Activated gamma-delta T cell treated with anti-CD3 and anti-CD28 coated beads, Interleukin-2, amount 50 U/mL, for 16 hours (primary cell): ENCODE results near the gene CBX4.

ENCODE experiments used
- DNase-seq: peaks from one replicate; pipeline ENCODE4 v3.0.0-alpha.2; 2020; ENCODE audit warnings: low read depth

CBX4 gene

DNA sequence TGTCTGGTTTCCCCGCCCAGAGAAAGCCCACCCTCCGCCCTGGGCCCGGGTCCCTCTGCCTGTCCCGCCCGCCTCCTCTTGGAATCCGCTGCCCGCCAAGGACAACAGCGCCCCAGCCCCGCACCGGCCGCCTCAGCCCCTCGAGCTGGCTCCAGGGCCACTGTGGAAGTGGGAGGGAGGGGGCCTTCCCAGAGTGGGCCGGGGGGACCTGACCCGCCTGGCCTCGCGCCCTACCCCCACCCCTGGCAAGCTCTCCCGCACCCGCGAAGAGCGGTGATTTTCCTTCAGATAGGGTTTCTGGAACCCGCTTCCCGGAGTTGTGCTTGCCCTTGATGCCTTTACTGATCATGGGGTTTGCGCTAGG is 40.1 kb downstream of the CBX4 start:
- DNase-seq = no peak

DNA sequence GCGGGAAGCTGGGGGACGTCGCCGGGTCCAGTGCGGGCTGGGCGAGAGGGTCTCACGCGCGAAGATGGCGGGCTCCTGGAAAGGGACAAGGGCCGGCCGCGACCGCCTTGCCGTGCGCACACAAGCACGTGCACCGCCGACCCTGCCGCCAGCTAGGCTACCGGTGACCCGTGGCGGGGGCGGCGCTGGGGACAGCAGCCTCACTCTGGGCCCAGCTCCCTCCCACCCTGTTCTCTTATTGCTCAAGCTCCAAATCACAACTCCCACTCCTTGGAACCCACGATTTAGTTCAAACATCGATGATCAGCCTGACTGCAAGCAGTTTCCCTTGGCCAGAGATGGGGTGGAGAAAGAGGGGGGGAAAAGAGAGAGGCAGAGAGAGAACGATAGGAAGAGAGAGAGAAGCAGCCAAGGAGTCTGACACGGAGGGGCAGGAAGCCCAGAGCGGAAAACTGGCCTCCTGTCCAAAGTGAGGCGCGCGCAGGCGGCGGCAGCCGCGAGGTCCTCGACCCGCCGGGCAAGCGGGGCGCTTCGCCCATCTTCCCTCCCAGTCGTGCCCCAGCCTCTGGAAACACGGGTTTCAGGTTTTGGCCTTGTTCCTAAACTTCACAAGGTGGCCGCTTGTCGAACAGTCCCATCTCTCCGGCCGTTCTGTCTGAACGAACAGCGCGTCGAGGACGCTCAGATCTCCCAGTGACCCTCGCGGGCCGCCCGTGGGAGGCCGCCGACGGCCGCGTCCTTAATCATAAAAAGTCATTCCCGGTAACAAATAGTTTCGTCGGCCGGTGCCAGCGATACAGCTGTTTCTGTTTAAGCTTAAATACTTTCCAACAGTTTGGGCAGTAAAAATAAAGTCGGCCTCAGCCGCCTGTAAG is 40.7 kb downstream of the CBX4 start:
- no peak for DNase-seq

DNA sequence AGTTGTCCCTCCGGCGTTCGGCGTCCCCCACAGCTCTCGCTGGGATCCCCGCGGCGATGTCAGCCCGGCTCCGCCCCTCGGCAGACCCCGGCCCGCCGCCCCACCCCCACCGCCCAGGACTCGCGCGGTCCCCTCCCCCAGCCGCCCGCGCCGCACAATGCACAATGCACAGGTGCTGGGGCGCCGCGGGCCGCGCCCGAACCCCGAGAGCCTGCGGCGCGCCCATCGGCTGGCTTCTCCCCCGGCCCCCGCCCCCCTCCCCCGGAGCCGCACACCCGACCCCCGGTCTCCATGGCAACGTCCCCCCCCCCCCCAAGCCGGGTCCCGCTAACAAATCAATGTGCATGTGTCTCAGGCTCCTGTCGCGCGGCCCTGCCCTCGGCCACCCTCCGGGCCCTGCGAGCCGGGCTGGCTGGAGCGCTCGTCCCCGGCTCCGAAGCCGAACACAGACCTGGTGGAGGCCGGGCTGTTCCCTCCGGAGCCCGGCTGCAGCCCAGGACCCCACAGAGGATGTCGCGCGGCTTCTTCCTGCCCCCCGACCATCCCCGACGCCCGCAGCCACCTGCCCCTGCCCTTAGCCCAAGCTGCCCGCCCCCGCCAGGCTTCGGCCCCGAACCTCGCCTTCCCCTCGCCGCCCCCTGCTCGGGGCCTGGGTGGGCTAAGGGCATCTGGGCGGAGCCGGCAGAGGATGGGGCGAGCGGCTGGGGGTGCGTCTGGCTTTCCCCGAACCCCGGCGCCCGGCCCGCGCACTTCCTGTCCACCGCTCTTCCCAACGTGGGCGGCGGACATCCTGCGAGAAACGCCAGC is 41.5 kb downstream of the CBX4 start:
- DNase-seq = no peak

DNA sequence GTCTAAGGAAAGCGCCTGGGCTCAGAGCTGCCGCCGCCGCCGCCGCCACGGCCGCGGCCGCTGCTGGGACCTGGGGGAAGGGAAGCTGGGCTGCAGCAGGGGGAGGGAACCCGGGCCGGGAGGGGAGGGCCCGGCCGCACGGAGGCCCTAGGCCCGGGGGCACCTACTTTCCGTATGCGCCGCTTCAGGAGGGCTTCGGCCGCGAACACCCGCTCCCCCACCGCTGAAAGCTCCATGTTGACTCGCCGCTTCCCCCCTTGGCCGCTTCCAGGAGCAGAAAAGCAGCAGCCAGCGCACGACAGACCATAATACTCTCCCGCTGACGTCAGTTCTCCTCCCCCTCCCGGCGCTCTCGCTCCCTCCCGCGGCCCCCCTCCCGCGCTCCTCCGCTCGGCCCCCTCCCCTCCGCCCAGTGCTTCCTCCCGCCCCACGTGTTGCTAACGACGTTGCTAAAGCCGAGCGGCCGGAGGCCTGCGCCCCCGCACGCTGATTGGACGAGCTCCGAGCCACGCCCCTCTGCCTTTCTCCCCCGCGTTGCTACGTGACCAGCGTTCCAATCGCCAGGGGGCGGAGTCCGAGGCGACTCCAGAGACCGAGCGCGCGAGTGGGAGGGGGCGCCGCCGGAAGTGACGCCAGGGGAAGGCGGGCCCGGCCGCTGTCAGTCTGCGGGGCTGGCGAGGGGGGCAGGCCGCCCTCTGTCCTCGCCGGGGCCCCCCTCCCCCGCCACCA is 42.3 kb downstream of the CBX4 start, which contains the start of gene CBX8:
CBX8 (minus strand) TSS at position 315 of the 729 bp plus-strand sequence; CDS start at position 236, 79 bp downstream.
- peak; percentile 98 for DNase-seq

DNA sequence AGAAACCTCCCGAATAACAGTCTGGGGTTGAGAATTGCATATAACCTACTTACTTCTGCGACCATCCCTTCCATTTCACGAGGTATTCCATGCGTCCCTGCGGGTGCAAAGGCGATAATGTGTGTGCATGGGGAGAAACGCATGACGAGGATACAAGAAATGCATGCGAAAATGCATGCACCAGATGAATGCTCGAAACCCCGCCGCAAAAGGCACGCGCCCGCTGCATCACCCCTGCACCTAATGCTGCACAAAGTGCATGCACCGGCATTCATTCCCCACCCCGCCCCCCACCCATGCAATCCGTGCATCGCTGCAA is 42.8 kb downstream of the CBX4 start:
- no peak for DNase-seq

DNA sequence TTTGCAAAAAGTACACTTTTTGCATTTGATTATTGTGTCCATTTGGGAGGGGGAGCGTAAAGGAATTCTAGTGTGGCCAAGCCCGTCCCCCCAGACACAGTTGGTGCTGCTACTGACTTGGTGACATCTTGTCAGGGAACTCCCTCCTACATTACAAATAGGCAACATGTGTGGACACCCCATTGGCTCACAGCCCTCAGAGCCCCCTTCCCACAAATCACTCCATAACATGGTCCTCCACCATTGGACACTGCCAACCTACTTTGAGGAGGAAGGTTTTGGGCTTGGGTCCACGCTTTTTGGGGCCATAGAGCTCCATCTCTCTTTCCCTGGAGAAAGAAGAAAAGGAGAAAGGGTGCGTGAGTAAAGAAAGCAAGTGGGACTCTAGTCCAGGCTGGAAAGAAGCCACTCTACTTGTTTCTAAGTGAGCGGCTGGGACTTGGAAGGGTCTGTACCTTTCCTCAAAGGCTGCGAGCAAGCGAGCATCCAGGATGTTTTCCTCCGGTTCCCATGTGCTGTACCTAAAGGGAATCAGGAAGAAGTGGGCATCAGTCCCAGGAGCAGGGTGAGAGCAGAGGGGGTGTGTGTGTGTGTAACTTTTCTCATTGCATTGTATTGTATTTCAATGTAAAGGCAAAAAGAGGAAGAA is 43.3 kb downstream of the CBX4 start:
- DNase-seq = no peak

DNA sequence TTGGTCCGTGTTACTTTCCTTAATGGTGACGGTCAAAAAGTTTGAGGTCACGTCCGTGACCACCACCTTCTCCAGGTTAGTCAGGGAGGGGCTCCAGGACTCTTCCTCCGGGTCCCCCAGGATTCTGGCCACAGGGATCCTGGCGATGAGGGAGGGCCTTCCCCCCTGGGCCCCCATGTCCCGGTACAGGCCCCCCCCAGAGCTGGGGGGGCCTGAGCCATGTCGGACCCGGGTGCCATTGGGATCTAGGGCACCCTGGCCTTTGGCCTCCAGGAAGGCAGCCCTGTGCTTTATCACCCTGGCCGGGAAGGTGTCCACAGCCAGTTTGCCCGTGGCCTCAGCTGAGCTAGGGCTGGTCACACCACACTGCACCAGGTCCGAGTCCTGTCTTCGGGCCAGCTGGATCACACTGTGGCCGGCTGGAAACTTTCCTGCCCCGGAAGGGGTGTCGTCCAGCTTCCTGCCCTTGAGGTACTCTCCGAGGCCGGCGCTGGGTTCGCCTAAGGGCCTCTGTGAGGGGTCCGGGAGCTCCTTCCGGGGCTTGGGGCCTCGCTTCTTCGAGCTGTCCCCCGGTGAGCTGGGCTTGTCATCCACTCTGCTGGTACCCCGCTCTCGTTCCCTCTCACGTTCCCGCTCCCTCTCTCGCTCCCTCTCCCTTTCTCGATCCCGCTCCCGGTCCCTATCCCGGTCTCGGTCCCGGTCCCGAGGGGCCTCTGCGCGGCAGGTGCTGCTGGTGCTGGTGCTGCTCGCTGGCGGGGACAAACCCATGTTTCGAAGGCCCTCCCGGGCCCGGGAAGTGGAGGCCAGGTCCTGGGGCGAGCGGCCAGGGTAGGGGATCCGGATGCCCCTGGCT is 44.4 kb downstream of the CBX4 start:
- no peak for DNase-seq

DNA sequence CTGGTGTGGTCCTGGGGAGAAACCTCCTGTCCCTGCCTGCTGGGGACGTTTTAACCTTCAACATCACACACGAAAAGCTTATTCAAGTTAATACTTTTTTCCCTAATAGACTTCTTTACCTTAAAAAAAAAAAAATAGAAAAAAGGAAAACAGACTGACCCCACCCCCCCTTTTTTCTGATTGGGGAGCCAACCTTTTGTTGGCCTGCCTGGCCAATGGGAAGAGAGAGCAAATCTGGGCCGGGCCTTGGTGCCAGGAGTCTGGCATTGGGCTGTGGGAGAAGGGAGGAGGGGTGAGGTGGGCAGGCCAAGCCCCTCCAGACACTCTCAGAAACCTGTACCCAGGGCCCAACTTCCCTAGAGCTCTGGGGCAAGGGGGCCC is 45.3 kb downstream of the CBX4 start:
- no peak for DNase-seq

DNA sequence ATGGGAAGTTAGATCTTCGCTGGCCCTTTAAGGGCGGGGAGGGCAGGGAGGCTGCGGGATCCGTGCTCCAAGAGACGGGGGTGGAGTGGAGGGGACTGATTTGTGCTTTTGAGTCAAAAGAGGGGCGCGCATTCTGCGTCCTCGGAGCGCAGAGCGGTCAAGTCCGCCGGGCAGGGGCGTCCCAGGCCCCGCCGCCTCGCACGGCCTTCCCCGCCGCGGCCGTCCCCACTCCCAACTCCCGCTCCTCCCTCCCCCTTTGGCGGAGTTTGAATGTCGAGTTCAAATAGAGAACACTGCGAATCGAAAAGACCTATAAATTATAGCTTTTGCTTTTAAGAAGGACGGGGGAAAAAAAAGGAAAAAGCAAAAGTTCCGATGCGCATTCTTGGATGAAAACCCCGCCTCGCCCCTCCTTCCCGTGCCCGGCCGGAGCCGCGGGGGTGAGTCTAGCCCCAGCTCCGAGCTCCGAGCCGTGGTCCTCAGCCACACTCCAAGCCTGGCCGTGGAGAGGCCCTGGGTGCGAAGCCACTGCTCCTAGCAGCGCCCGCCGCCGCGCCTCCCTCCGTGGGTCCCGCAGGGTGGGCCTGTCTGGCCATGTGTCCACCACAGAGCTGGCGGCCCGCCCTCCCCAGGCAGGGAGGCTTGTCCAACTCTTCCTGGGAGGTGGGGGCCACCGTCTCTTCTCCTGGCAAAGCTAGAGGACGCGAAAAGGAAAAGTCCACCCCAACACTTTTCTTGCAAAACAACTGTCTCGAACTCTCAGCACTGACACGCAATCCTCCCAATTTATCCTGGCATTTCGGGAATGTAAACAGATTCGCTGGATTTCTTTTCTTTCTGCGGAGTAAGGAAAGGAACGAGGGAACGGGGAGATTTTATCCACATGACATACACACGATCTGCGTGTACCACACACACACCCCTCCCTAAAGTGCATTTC is 46.0 kb downstream of the CBX4 start:
- DNase-seq = no peak

DNA sequence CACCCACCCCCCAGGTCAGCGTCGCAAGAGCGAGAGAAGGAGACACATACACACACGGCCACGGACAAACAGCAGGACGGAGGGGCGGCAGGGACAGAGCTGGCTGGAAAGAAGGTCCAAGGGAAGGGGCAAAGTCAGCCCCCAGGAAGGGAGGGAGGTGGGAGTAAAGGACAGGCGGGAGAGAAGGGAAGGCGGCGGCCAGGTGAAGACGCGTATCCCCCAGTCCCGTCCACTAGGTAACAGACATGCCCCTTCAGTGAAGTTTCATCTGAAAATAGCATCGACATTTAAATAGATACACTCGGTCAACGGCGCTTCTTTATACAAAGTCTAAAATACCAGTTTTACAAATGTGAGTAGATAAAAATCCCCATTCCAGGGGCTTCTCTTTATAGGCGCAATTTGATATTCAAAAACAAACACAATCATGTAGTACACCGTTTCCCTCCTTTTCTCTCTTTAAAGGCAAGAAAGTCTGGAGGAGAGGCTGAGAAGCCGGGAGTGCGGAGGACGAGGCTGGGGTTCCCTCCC is 46.8 kb downstream of the CBX4 start:
- no peak for DNase-seq

DNA sequence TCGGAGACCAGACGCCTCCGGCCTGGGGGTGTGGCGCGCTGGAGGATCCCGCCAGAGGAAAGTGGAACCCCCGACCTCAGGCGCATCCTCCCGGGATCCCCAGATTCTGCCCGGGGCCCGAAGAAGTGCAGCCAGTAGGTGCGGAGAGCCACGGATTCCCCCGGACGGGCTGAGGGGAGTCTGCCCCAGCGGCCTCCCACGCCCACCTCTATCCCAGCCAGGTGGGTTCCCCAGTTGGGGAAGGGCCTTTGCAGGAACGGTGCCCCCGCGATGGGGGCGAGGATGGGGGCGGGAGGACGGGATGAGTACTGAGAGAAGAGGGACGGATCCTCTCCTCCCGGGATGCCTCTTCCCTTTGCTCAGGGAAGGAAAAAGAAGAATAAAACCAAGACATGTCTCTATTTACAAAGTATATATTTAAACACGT is 47.5 kb downstream of the CBX4 start:
- no peak for DNase-seq

DNA sequence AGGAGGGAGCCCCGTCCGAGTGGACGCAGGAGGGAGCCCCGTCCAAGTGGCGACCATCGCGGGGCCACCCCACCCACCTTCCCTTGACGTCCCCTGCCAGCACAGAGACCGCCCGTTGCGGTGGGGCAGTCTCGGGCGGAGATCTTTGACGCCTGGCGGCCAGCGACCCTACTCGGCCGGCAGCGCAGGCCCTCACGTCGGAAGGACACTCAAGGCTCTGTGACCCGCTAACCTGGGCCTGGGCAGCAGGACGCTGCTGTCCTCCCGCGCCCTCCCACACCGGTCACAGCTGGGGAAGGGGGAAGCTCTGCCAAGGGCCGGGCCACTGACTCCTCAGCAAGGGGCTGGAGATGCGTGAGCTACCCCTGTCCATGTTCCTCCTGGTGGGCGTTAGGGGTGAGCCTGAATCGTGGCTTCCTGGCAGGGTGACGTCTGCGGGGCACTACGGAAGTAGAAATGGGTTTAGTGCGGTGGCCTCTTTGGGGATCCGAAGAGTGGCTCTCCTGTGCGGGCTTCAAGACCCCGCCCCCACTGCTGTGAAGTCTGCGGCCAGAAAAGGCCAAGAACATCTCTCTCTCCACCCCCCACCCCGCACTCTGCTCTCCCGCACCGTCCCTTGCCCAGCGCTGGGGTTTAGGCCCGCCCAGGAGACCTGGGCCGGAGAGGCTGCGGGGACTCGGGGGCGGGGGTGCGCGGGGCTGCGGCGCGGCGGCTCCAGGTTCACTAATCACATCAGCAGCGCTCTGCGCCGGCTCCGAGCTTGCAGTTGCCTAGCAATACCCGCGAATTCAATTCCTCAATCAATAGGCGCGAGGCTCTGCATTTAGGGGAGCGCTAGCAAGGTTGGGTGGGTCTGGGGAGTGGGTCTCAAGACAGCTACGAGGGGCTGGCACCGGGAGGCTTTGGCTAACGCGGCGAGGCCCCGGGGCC is 48.2 kb downstream of the CBX4 start:
- DNase-seq = no peak

DNA sequence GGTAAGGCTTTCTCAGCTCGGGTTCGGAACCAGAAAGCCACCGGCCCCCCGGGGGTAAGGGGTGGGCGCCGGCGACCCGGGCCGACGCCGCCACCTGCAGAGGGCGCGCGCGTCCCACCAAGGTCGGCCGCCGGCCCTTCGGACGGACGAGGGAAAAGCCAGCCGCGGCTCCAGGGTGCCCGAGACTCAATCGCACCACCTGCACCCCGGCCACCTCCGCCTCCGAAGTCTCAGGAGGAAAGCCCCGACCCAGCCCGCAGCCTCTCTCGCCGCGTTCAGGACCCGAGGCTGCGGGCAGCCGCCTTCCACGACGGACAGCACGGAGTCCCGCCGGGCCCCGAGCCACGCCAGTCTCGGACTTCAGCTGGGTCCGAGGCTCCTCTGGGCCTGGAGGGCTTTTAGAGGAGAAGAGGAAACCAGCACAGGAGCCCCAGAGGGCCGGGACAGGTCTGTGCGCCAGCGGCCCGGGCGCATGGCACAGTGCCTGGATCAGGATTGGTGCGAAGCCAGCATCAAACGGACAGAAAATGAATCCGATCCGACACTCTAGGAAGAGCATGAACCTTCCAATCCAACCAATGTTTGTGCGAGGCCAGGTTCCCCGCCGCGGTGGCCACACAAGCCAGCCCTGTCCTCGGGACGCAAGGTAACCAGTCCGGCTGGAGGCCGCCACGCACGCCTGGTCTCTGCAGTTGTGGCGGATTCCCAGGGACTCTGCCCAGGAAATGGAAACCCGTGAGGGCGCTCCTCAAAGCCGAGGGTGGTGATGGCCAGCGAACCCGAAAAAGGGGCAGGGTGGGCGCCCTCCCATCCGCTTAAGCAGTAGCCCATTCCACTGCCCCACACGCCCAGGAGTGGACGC is 49.1 kb downstream of the CBX4 start:
- DNase-seq = no peak

DNA sequence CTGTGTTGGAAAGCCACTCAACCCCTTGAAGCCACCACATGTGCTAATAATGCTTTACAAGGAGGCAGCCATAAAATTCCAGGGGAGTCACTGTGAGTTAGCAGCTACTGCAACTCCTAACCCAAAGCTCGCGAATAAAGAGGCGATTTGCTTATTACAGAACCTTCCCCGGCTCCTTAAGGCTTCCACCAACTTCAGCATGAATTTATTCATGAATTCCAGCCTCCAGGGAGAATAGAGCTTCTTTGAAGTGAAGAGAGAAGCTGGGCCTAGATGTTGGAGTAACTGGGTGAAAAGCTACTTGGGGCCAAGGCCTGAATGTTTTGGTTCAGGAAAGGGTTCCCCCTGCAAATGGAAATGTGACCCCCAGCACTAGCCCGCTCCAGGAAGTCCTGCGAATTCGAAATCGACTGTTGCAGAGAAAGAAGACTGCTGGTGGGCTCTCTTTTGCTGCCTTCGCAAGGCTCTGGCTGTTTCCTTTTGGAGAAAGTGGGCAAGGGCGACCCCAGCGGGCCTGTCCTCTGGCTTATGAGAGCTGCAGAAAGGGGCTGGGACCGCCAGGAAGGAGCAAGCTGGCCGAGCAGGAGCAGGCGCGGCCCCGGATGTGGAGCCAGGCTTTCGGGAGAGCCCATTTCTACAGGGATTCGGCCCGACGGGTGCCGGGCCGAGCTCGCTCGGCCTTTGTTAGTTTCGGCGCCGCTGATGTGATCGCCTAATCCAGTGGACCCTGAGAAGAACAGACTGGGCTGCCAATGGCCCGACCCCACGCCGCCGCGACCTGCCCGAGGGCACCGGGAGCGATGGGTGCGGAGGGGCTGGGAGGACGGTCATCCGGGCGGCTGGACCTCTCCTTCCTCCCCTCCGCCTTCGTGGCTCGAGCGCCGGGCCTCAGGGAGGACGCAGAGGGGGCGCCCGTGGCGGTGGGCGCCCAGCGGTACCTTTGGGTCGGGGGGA is 50.0 kb downstream of the CBX4 start:
- no peak for DNase-seq

DNA sequence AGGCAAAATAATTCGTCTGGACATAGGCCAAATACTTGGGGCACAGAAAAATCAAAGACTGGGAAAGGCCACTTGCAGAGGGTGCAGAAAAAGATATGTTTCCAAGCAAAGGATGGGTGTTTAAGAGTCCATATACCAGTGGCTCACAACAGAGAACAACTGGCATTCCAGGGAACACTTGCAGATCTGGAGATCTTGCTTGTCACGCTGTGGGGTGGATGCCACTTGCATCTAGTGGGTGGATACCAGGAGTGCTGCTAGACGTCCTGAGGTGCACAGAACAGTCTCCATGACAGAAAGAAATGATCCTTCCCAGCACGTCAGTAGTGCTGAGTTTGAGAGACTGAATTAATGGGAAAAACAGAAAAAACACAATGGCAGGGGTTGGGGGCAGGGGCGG is 50.8 kb downstream of the CBX4 start:
- no peak for DNase-seq

DNA sequence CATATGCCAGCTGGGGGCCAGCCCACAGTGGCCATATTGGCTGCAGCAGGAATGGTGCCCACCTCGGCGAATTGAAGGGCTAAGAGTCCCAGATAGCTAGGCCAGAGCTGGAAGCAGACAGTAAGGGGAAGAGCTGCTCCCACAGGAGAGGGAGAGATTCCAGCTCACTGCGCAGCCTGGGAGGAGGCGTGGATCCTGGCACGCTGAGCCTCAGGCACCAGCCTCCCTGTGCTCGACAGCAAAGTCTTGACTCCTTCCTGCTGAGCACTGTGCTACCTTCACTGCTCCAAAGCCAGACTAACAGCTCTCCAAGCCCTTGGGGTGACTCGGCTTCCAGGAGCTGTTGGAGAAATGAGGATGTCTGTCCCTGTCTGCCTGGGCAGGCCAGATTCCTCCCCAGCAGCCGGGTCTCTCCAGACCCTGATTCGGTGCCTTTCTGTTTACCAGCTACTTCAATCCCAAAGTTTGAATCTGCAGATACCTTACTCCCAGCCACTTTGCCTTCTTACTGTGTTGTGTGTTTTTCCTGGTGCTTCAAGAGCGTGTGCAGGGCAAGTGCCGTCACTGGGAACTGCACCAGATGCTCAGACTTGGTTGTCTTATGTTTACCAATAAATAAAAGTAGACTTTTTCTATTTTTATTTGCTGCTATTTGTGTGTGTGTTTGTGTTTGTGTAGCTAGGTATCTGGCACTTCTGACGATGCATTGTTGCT is 52.2 kb downstream of the CBX4 start:
- DNase-seq = no peak
